A549 (cell line): ENCODE results near the gene ARHGEF26. TPM values are rescaled to one million over a fixed set of nuclear protein-coding genes. Genes with fewer than 3 reads are reported as not detected.

Experiments used
- ATAC-seq, 2 experiments: fragments of 200-7000 bp in 1 of 2; fragments of >200 bp in 1 of 2; cut with Nextera tagmentation in 1 of 2; cut with Tn5 transposase in 1 of 2; 3 replicates each; pipeline versions ENCODE4 v1.8.0 to v1.9.1; 2018 to 2020; ENCODE audit warnings: mild to moderate bottlenecking in 1 of 2, moderate library complexity in 1 of 2
- CTCF ChIA-PET: fragments of 300-600 bp; sonication (Branson Sonifier 250); formaldehyde crosslinking; extraction: SDS; loops from one replicate; lab custom pipeline; 2021; ENCODE audit warnings: antibody characterized with exemption, inconsistent platforms; lab: Yijun Ruan, JAX
- POLR2A ChIA-PET: fragments of 350-600 bp; formaldehyde crosslinking; extraction: SDS; loops from one replicate; lab custom pipeline; 2021; ENCODE audit warnings: antibody characterized with exemption, inconsistent platforms; lab: Yijun Ruan, JAX
- DNase-seq, 2 experiments: peaks; one replicate each; pipeline versions ENCODE4 v3.0.0 to v3.0.0-alpha.2; 2011 to 2016; ENCODE audit warnings: low read depth in 1 of 2, low spot score in 1 of 2
- FAIRE-seq: peaks from 2 replicates; lab custom pipeline; 2011; peaks lifted over from hg19 to GRCh38; lab: Jason Lieb, UNC
- H3K27ac ChIP-seq, 2 experiments: fragments of >200 bp; sonication (Bioruptor Twin); formaldehyde crosslinking; 3 replicates each; pipeline ENCODE4 v1.5.1; 2016 to 2017
- H3K4me1 ChIP-seq: fragments of >200 bp; sonication (Bioruptor Twin); formaldehyde crosslinking; 3 replicates; pipeline ENCODE4 v1.6.1; 2016
- H3K4me2 ChIP-seq: fragments of >200 bp; sonication (Bioruptor Twin); formaldehyde crosslinking; 3 replicates; pipeline ENCODE4 v1.6.1; 2016
- H3K4me3 ChIP-seq: fragments of >200 bp; sonication (Bioruptor Twin); formaldehyde crosslinking; 3 replicates; pipeline ENCODE4 v1.5.1; 2016
- H3K9me3 ChIP-seq: fragments of >200 bp; sonication (Bioruptor Twin); formaldehyde crosslinking; 3 replicates; pipeline ENCODE4 v1.6.1; 2016
- BCL3 ChIP-seq: fragments of >200 bp; sonication (Bioruptor Twin); formaldehyde crosslinking; IDR thresholded peaks from 3 replicates; pipeline ENCODE4 v1.6.1; 2016
- CBX2 ChIP-seq: fragments of 200-600 bp; sonication (generic); IDR thresholded peaks from 2 replicates; pipeline ENCODE4 v1.6.1; 2016; ENCODE audit warnings: low read depth, mild to moderate bottlenecking, borderline replicate concordance
- CEBPB ChIP-seq, 2 experiments: fragments of >200 bp in 1 of 2; sonication (Bioruptor Twin) in 1 of 2; formaldehyde crosslinking in 1 of 2; IDR thresholded peaks; 2 replicates each; pipeline ENCODE4 v1.6.1; 2012 to 2016
- CHD2 ChIP-seq: fragments of 150-350 bp; IDR thresholded peaks from 2 replicates; pipeline ENCODE4 v1.6.1; 2014; ENCODE audit warnings: low read length; ENCODE audit not compliant: partially characterized antibody
- EP300 ChIP-seq, 2 experiments: fragments of >200 bp; sonication (Bioruptor Twin); formaldehyde crosslinking; IDR thresholded peaks; 2 replicates in 1 of 2; 3 replicates in 1 of 2; pipeline ENCODE4 v1.6.1; 2016 to 2017
- FOSL2 ChIP-seq, 2 experiments: fragments of 450-650 bp in 1 of 2; fragments of >200 bp in 1 of 2; sonication (Bioruptor Twin) in 1 of 2; formaldehyde crosslinking; IDR thresholded peaks; 2 replicates each; pipeline versions ENCODE4 v1.5.0 to v1.6.1; 2016 to 2020; ENCODE audit warnings: mild to moderate bottlenecking in 1 of 2, moderate library complexity in 1 of 2
- GATA3 ChIP-seq: IDR thresholded peaks from 2 replicates; pipeline ENCODE4 v1.6.1; 2012; ENCODE audit warnings: borderline replicate concordance
- HDAC2 ChIP-seq: fragments of 200-600 bp; sonication (generic); IDR thresholded peaks from 2 replicates; pipeline ENCODE4 v1.6.1; 2016
- HEYL ChIP-seq: fragments of 250-450 bp; sonication (Bioruptor Pico); IDR thresholded peaks from 2 replicates; pipeline ENCODE4 v1.8.0; 2021; ENCODE audit warnings: mild to moderate bottlenecking, moderate library complexity
- HOXA7 ChIP-seq: fragments of 250-450 bp; sonication (Bioruptor Pico); IDR thresholded peaks from 2 replicates; pipeline ENCODE4 v1.5.0; 2020; ENCODE audit warnings: mild to moderate bottlenecking, moderate library complexity
- HOXB5 ChIP-seq: fragments of 250-450 bp; sonication (Bioruptor Pico); IDR thresholded peaks from 2 replicates; pipeline ENCODE4 v1.5.0; 2020; ENCODE audit warnings: mild to moderate bottlenecking, moderate library complexity
- KDM1A ChIP-seq: fragments of 200-600 bp; sonication (generic); IDR thresholded peaks from 2 replicates; pipeline ENCODE4 v1.6.1; 2016; ENCODE audit warnings: low read depth, mild to moderate bottlenecking
- MAX ChIP-seq: IDR thresholded peaks from 2 replicates; pipeline ENCODE4 v1.6.1; 2012
- MYC ChIP-seq: IDR thresholded peaks from 2 replicates; pipeline ENCODE4 v1.6.1; 2012; ENCODE audit warnings: mild to moderate bottlenecking, inconsistent platforms, low read length, improper control_type of control experiment, borderline replicate concordance
- PHF8 ChIP-seq: fragments of 200-600 bp; sonication (generic); IDR thresholded peaks from 2 replicates; pipeline ENCODE4 v1.6.1; 2016; ENCODE audit warnings: low read depth, mild to moderate bottlenecking, antibody characterized with exemption, moderate library complexity, borderline replicate concordance
- RARB ChIP-seq: fragments of 250-450 bp; sonication (Bioruptor Pico); IDR thresholded peaks from 2 replicates; pipeline ENCODE4 v1.8.0; 2021; ENCODE audit warnings: mild to moderate bottlenecking, moderate library complexity
- RNF2 ChIP-seq: fragments of 200-600 bp; sonication (generic); IDR thresholded peaks from 2 replicates; pipeline ENCODE4 v1.6.1; 2016; ENCODE audit warnings: low read depth, mild to moderate bottlenecking, antibody characterized with exemption, moderate library complexity, borderline replicate concordance
- SMC3 ChIP-seq: fragments of >200 bp; sonication (Bioruptor Twin); formaldehyde crosslinking; IDR thresholded peaks from 3 replicates; pipeline ENCODE4 v1.6.1; 2018; ENCODE audit warnings: inconsistent platforms
- SREBF2 ChIP-seq: fragments of 450-650 bp; IDR thresholded peaks from 2 replicates; pipeline ENCODE4 v1.6.1; 2014; ENCODE audit warnings: mild to moderate bottlenecking, moderate library complexity
- TP53 ChIP-seq: fragments of 250-450 bp; sonication (Bioruptor Pico); IDR thresholded peaks from 2 replicates; pipeline ENCODE4 v1.5.0; 2021; ENCODE audit warnings: mild to moderate bottlenecking, moderate library complexity
- USF2 ChIP-seq: fragments of 450-650 bp; IDR thresholded peaks from 2 replicates; pipeline ENCODE4 v1.6.1; 2014; ENCODE audit warnings: antibody characterized with exemption
- ZFP36 ChIP-seq: fragments of 450-650 bp; IDR thresholded peaks from 2 replicates; pipeline ENCODE4 v1.6.1; 2014; ENCODE audit warnings: borderline replicate concordance; ENCODE audit not compliant: partially characterized antibody
- ZSCAN20 ChIP-seq: fragments of 250-450 bp; sonication (Bioruptor Pico); IDR thresholded peaks from 2 replicates; pipeline ENCODE4 v1.8.0; 2022; ENCODE audit warnings: mild to moderate bottlenecking, moderate library complexity
- WGBS: methylation state at CpG from one replicate; pipeline ENCODE4 v1.1.6; 2017; ENCODE audit errors: missing lambda C conversion rate; 5-methylcytosine and 5-hydroxymethylcytosine counted together
- polyA plus RNA-seq, 4 experiments: library from polyadenylated mRNA; depleted of rRNA in 3 of 4; stranded (reverse); fragments of >200 nt; fragmentation: RNase III in 1 of 4; extraction: RNeasy Plus Mini Kit Qiagen cat#74134 plus additional on column Dnase treatment in 1 of 4; gene quantifications; 2 replicates in 3 of 4; 3 replicates in 1 of 4; pipeline ENCODE4 v1.2.3, GENCODE V29; 2011 to 2017
- TF ChIP-seq, protein P1 (sequence below): fragments of 250-450 bp; sonication (Bioruptor Pico); IDR thresholded peaks from 2 replicates; pipeline ENCODE4 v1.5.0; 2021; ENCODE audit warnings: mild to moderate bottlenecking, moderate library complexity, borderline replicate concordance
- TF ChIP-seq, protein P2 (sequence below): fragments of 250-450 bp; sonication (Bioruptor Pico); IDR thresholded peaks from 2 replicates; pipeline ENCODE4 v1.5.0; 2020; ENCODE audit warnings: low read depth, mild to moderate bottlenecking, moderate library complexity

The ARHGEF26 gene
- polyA plus RNA-seq, 2 of the 4 experiments (the other 2 are of a cell fraction): 2.9 to 5.8 TPM

DNA sequence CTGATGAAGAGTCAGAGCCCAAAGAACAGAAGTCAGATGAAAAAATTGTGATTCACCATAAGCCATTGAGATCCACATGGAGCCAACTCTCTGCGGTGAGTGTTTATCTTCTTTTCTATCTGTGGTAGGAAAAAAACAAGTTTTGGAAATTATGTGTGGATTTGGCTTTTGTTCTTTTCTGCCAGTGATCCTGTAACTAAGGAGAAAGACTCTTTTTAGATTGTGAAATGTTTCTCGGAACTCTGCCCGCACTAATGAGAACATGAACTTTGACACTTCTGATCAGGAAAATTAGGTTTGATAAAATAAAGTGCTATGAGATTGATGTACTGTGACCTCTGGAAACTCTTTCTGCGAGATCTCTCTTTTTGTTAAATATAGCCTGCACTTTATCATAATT lies 8.4 kb downstream of the ARHGEF26 start:
- H3K4me3 ChIP-seq: no peak overlapping the region
- H3K4me1 ChIP-seq: peaks cover 24% of the 10 kb centered on the region
- no peak for FAIRE-seq
- 94% methylated on average over 4 of the region's 4 CpGs for WGBS
- ChIA-PET POLR2A (no interaction called here), CTCF (interaction anchor here (0.6 kb wide), 1 partner anchor 1206 kb away, joined by 3 read pairs; no protein-coding TSS in a partner anchor)
- ATAC-seq: no peak
- H3K4me2 ChIP-seq: no peak overlapping the region
- no peaks in the 10 kb centered on the region for H3K9me3 ChIP-seq
- no peak for TF ChIP-seq SREBF2
- no peak for TF ChIP-seq TP53
- TF ChIP-seq FOSL2 (IDR thresholded peaks at IDR 0.05): no peak
- no peak for TF ChIP-seq FOSL2 (CRISPR knock-in tag; IDR thresholded peaks at IDR 0.05)
- TF ChIP-seq KDM1A: no peak
- TF ChIP-seq EP300 (IDR thresholded peaks at IDR 0.05): no peak
- TF ChIP-seq, protein P1, sequence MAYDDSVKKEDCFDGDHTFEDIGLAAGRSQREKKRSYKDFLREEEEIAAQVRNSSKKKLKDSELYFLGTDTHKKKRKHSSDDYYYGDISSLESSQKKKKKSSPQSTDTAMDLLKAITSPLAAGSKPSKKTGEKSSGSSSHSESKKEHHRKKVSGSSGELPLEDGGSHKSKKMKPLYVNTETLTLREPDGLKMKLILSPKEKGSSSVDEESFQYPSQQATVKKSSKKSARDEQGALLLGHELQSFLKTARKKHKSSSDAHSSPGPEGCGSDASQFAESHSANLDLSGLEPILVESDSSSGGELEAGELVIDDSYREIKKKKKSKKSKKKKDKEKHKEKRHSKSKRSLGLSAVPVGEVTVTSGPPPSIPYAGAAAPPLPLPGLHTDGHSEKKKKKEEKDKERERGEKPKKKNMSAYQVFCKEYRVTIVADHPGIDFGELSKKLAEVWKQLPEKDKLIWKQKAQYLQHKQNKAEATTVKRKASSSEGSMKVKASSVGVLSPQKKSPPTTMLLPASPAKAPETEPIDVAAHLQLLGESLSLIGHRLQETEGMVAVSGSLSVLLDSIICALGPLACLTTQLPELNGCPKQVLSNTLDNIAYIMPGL (CRISPR knock-in tag): no peak
- TF ChIP-seq CHD2: no peak
- TF ChIP-seq, protein P2, sequence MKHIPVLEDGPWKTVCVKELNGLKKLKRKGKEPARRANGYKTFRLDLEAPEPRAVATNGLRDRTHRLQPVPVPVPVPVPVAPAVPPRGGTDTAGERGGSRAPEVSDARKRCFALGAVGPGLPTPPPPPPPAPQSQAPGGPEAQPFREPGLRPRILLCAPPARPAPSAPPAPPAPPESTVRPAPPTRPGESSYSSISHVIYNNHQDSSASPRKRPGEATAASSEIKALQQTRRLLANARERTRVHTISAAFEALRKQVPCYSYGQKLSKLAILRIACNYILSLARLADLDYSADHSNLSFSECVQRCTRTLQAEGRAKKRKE: no peak
- TF ChIP-seq ZSCAN20: no peak
- no peak for TF ChIP-seq USF2
- TF ChIP-seq GATA3: no peak
- no peak for TF ChIP-seq HDAC2
- no peak for TF ChIP-seq CBX2
- TF ChIP-seq SMC3: no peak
- no peak for TF ChIP-seq ZFP36
- TF ChIP-seq RARB (CRISPR knock-in tag): no peak
- no peak for TF ChIP-seq MAX
- TF ChIP-seq CEBPB (IDR thresholded peaks at IDR 0.05): no peak
- DNase-seq: no peak
- H3K27ac ChIP-seq: no peak overlapping the region

- WGBS: 89% methylated on average over 3 of the region's 3 CpGs
- ChIA-PET POLR2A (no interaction called here), CTCF (interaction anchor here (1.4 to 1.5 kb wide), 3 partner anchors 8 to 122 kb away, joined by 3 to 6 read pairs (median 4); no protein-coding TSS in a partner anchor)
- no peak overlapping the region for H3K4me3 ChIP-seq
- ATAC-seq (no peak), FAIRE-seq (no peak), DNase-seq (no peak)
- peaks cover 15% of the 10 kb centered on the region for H3K4me1 ChIP-seq
- H3K27ac ChIP-seq: no peak overlapping the region
- no peak overlapping the region for H3K4me2 ChIP-seq
- TF ChIP-seq FOSL2 (IDR thresholded peaks at IDR 0.05) (no peak), FOSL2 (CRISPR knock-in tag; IDR thresholded peaks at IDR 0.05) (no peak), RNF2 (no peak), TP53 (no peak), RARB (CRISPR knock-in tag) (no peak), BCL3 (no peak), HOXA7 (no peak), PHF8 (no peak), HEYL (CRISPR knock-in tag) (no peak), SREBF2 (no peak), HOXB5 (CRISPR knock-in tag) (no peak), MYC (no peak)
- H3K9me3 ChIP-seq: no peaks in the 10 kb centered on the region
Measured at GRCh38 chr3:154130540-154130939, 9.3 kb downstream of the ARHGEF26 start.
